NCI-H1417 (cell line): ENCODE measurements around the gene ACRV1.

Experiments
- DNase-seq, 3 experiments: peaks; one replicate each; lab custom pipeline; 2025; lab: John Stamatoyannopoulos, UW

Gene ACRV1

DNA sequence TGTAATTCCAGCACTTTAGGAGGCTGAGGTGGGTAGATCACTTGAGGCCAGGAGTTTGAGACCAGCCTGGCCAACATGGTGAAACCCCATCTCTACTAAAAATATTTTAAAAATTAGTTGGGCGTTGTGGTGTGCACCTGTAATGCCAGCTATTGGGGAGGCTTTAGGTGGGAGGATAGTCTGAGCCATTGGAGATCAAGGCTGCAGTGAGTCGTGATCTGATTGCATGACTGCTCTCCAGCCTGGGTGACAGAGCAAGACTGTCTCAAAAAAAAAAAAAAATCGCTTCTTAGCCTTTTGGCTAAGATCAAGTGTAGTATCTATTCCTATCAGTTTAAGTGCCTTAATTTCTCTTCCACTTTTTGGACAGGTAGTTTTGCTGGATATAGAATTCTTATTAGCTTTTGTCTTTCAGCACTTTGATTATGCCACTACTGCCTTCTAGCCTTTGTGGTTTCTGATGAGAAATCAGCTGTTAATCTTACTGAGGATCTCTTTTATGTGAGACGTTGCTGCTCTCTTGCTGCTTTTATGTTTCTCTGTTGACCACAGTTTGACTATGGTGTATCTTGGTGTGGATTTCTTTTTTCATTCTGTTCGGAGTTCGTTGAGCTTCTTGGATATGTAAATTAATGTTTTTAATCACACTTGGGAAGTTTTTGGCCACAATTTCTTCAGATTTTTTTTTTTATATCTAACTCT lies 31.0 kb downstream of the ACRV1 start:
- DNase-seq = no peak

DNA sequence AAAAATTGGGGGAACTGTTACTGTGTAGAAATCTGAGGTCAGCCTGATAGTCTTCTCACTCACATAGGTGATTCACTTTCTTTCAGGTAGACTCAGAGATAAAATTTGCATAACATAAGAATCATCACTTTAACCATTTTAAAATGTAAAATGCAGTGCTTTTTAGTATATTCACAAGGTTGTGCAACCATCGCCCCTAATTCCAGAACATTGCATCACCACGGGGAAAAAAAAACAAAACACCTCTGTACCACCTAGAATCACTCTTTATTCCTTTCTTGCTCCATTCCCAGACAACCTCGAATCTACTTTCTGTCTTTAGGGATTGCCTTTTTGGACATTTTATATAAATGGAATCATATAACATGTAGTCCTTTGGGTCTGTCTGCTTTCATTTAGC lies 34.8 kb downstream of the ACRV1 start:
- no peak for DNase-seq

DNA sequence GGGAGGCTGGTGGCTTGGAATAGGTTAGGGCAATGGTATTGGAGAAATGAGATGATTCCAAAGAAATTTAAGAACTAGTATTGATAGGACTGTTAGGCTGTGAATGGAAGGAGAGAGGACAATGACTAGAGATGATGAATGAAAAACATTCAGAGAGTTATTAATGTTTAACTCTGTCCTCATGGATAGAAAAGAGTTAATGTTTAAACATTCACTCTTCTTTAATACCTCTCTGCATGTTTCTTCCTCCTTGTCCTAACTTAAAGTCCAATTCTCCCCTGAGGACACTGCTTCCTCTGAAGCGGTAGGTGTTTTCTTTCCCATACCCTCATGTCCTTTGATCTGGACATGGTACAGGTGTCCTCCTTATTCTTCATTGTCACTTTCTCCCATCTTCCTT lies 42.3 kb downstream of the ACRV1 start:
- no peak for DNase-seq

DNA sequence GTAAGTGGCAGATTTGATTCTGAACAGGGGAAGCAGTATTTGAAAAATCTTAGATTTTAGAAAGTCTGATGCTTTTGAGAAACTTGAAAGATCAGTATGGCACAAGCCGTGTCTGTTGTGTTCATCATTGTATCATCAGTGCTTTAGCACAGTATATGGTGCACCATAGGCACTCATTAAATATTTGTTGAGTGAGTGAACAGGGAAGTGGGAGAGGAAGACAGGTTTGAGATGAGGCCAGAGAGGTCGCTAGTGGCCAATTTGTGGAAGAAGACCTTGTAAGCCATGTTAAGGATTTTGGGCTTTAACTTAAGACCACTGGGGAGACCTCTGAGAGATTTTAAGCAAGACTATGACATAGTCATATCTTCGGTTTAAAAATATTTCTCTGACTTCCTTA lies 42.8 kb downstream of the ACRV1 start:
- no peak for DNase-seq

DNA sequence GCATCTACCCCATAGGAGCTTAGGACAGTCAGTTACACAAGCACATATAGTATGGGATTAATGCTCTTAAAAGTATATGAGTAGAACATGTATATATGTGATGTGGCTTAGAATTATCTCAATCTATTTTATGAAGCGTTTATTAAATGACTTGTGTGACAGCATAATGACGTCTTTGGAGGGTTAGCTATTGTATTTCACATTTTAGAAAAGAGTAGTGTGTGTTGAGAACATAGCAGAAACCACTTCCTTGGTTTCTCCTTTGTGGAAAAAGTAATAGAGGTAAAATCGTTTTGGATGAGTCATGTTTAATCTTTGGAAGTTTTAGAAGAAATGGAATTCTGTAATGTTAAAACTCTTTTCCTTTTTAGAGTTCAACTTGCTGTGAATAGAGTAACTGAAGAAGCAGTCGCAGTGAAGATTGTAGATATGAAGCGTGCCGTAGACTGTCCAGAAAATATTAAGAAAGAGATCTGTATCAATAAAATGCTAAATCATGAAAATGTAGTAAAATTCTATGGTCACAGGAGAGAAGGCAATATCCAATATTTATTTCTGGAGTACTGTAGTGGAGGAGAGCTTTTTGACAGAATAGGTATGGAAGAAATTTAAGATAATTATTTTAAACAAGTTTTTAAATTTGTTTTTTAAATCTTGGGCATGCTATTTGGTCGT lies 53.3 kb downstream of the ACRV1 start:
- DNase-seq = no peak

DNA sequence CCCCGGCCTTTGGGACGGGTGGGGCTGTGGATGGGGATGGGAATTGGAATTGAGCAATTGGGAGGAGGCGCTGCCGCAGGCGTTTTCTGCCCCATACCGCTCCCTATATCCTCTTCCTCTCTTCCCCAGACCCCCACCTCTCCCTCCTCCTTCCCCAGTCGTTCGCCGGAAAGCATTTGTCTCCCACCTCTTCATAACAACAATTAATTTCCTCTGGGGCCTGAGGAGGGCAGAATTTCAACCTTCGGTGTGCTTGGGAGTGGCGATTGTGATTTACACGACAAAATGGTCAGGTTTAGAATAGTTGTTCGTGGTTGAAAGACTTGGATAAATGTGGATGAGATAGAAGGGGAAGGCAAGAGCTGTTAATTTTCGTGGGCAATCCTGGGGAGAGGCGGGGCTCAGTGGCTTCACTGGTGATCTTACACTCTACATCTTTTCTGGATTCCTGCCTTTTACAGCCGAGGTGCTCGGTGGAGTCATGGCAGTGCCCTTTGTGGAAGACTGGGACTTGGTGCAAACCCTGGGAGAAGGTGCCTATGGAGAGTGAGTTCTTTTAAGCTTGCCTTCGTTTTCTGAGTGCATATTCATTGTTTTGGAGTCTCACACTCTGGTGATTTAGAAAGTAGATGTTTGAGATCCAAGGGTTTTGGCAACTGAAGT lies 54.2 kb downstream of the ACRV1 start:
- DNase-seq = peak; percentile 42 to 96 (median 96)

DNA sequence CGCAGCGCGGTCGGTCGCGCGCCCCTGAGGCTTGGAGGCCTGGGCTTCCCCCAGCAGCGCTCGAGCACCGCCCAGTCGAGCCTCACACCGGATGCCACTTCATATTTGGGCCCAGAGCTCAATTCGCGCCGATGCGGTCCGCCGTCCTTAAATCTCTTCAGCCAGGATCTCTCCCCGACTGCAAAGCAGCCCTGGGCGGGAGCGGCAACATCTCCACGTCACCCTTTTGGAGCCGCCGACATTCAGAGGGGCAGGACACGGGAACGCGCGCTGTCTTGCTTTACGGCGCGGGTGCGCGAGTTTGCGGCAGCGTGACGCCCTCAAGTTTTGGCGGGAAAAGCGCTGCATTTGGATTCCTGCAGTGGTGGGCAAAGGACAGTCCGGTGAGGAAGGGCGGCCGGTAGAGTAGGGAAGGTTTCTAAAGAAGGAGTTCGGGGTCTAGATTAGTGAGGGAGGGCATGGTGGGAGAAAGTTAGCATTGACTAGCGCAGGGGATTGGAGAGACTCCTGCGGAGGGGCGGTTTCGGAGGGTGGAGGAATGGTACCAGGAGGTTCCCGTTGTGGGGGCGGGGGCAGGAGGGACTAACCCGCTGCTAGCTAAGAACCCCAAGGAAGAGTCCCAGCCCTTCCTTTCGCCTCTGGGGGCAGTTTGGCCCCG lies 54.9 kb downstream of the ACRV1 start:
- peak; percentile 93 to 99 (median 98) for DNase-seq

DNA sequence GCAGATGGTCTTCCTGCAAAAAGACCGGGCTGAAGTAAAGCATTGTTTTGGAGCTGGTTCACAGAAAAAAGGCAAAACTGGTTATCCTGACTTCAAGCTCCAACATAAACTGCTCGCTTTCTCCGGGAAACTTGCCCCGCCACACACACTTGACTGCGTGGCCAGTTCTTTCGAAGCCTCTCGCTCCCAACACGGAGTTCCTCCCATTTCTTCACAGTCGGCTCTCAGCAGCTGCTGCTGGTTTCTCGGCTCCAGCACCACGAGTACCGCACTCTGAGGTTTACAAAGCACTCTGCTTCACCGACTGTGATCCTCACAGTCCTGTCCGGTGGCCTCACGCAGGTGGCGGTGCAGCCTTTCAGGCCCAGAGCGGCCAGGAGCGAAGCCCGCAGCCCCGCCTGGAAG lies 55.4 kb downstream of the ACRV1 start:
- peak in 1 of 3 experiments; percentile 81 for DNase-seq

DNA sequence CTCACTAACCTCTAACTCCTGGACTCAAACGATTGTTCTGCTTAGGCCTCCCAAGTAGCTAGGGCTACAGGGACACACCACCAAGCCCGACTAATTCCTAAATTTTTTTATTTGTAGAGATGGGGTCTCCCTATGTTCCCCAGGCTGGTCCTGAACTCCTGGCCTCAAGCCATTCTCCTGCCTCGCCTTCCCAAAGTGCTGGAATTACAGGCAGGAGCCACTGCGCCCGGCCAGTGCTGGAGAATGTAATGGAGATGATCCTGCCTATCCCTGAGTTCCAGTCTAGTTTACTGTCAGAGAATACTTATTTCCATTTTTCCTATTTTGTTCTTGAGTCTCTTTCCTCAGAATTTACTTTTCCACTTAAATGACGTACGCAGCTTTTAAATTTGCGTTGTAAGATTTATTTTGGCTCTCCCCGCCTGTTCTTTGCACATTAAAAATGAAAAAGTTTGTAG lies 55.9 kb downstream of the ACRV1 start, which contains the start of gene CHEK1:
Gene CHEK1, plus strand, starts transcription at position 408 of the 458 bp plus-strand sequence. CDS start 1,606 bp downstream, outside the sequence.
- DNase-seq = peak in 1 of 3 experiments; percentile 33

DNA sequence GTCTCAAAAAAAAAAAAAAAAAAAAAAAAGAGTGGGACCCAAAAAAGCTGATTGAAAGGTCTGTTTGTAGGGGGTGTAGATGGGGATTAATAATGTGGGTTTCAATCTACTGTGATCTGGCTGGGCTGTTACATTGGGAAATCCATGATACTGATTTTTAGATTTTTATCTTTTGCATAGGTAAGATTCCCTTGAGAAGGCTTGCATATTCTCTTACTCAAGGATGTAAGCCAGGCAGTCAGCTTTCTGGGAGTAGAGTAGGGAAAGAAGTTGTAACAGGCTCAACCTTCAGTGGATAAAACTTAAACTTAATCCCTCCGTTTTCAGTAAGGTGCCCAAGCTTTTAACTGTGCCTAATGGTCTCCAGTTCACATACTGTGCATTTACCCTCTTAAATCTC lies 57.6 kb downstream of the ACRV1 start:
- no peak for DNase-seq

DNA sequence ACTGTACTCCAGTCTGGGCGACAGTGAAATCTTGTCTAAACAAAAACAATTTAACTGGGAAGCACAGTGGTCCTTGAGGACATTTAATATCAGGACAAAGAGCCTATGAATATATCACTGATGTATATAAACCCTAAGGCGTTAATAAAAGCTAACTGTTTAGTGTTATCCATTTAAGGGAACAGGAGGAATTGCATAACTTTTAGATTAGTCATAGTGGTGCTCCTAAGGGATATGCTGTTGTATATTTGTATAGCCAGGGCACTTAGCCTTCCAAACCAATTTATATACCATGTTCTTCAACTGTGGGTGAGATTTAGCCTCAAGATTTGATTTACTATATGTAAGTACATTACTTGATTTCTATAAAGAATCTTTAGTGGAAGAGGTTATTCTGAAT lies 58.7 kb downstream of the ACRV1 start:
- DNase-seq = no peak
